Measurements from ENCODE around the gene C10orf90.
A peak's percentile ranks its signal among the peaks of the same experiment; 100 is the strongest.
"Not testable (repeated sequence)": the region's sequence is repeated elsewhere in the genome, so short reads cannot be mapped to it uniquely, and the experiment has no call there.

The C10orf90 gene

GRCh38 chr10:126387041-126387921 lies 283.2 kb downstream of the C10orf90 start:
- no peak overlapping the region for H3K4me3 ChIP-seq (replicated peaks; ENCODE audit: insufficient read depth, low read length)
- H3K27me3 ChIP-seq (ENCODE audit: insufficient read depth, poor library complexity, severe bottlenecking): peaks cover 22% of the 10 kb centered on the region
- no peak overlapping the region for H3K27ac ChIP-seq (replicated peaks)
- peak in 1 of 2 experiments; percentile 32 for DNase-seq (ENCODE audit: low read depth in 1 of 2, low spot score in 1 of 2)
- TF ChIP-seq SPI1 (IDR thresholded peaks at IDR 0.05; ENCODE audit: borderline replicate concordance, low read depth) (no peak), POLR2AphosphoS5 (IDR thresholded peaks at IDR 0.05; ENCODE audit: low read depth) (no peak), REST (IDR thresholded peaks at IDR 0.05; ENCODE audit: insufficient replicate concordance, low read depth) (no peak), GABPA (IDR thresholded peaks at IDR 0.05; ENCODE audit: low read depth) (no peak), CTCF (IDR thresholded peaks at IDR 0.05; ENCODE audit: insufficient read depth, low read length) (no peak)

GRCh38 chr10:126384269-126384873 lies 286.1 kb downstream of the C10orf90 start:
- Histone ChIP-seq H3K27ac (replicated peaks) (no peak overlapping the region), H3K4me3 (replicated peaks; ENCODE audit: insufficient read depth, low read length) (no peak overlapping the region), H3K27me3 (ENCODE audit: insufficient read depth, poor library complexity, severe bottlenecking) (peaks cover 15% of the 10 kb centered on the region)
- DNase-seq (ENCODE audit: low read depth in 1 of 2, low spot score in 1 of 2): no peak
- TF ChIP-seq POLR2AphosphoS5 (IDR thresholded peaks at IDR 0.05; ENCODE audit: low read depth) (no peak), CTCF (IDR thresholded peaks at IDR 0.05; ENCODE audit: insufficient read depth, low read length) (no peak), GABPA (IDR thresholded peaks at IDR 0.05; ENCODE audit: low read depth) (no peak), SPI1 (IDR thresholded peaks at IDR 0.05; ENCODE audit: borderline replicate concordance, low read depth) (no peak), REST (IDR thresholded peaks at IDR 0.05; ENCODE audit: insufficient replicate concordance, low read depth) (no peak)

GRCh38 chr10:126380352-126381076 lies 290.0 kb downstream of the C10orf90 start:
- H3K4me3 ChIP-seq (replicated peaks; ENCODE audit: insufficient read depth, low read length): no peak overlapping the region
- TF ChIP-seq REST (IDR thresholded peaks at IDR 0.05; ENCODE audit: insufficient replicate concordance, low read depth) (no peak), SPI1 (IDR thresholded peaks at IDR 0.05; ENCODE audit: borderline replicate concordance, low read depth) (no peak), POLR2AphosphoS5 (IDR thresholded peaks at IDR 0.05; ENCODE audit: low read depth) (no peak), CTCF (IDR thresholded peaks at IDR 0.05; ENCODE audit: insufficient read depth, low read length) (no peak), GABPA (IDR thresholded peaks at IDR 0.05; ENCODE audit: low read depth) (no peak)

GRCh38 chr10:126379166-126379565 lies 291.3 kb downstream of the C10orf90 start:
- DNase-seq (ENCODE audit: low read depth in 1 of 2, low spot score in 1 of 2); H3K4me3 ChIP-seq (replicated peaks; ENCODE audit: insufficient read depth, low read length); H3K27ac ChIP-seq (replicated peaks); H3K27me3 ChIP-seq (ENCODE audit: insufficient read depth, poor library complexity, severe bottlenecking): not testable (repeated sequence)

More at GRCh38 chr10:126380352-126381076, 290.0 kb downstream of the C10orf90 start:
- H3K27me3 ChIP-seq (ENCODE audit: insufficient read depth, poor library complexity, severe bottlenecking): no peaks in the 10 kb centered on the region
- no peak overlapping the region for H3K27ac ChIP-seq (replicated peaks)
- no peak for DNase-seq (ENCODE audit: low read depth in 1 of 2, low spot score in 1 of 2)

All from HL-60 (cell line).